GM23338 (cell line): ENCODE results near the gene HOXA3. TPM values are rescaled to one million over a fixed set of nuclear protein-coding genes. Genes with fewer than 3 reads are reported as not detected.

ENCODE experiments used
- ATAC-seq: fragments of 200-7000 bp; cut with Tn5 transposase; 3 replicates; pipeline ENCODE4 v1.9.1; 2020
- DNase-seq: peaks from one replicate; pipeline ENCODE4 v3.0.0-alpha.2; 2015; ENCODE audit warnings: low spot score
- H2AFZ ChIP-seq: fragments of 200-600 bp; sonication (generic); 2 replicates; pipeline ENCODE4 v1.8.0; 2016; ENCODE audit warnings: antibody characterized with exemption, mild to moderate bottlenecking, moderate library complexity
- H3F3A ChIP-seq: fragments of 200-600 bp; sonication (generic); replicated peaks from 2 replicates; pipeline ENCODE4 v1.8.0; 2017; ENCODE audit warnings: antibody characterized with exemption, mixed run types, low read depth
- H3K27ac ChIP-seq: fragments of 200-600 bp; sonication (generic); 2 replicates; pipeline ENCODE4 v1.6.1; 2016; ENCODE audit warnings: low read depth
- H3K27me3 ChIP-seq: fragments of 200-600 bp; sonication (generic); 2 replicates; pipeline ENCODE4 v1.8.0; 2016; ENCODE audit warnings: mild to moderate bottlenecking, mixed run types, moderate library complexity; ENCODE audit not compliant: insufficient read depth
- H3K36me3 ChIP-seq: fragments of 200-600 bp; sonication (generic); 2 replicates; pipeline ENCODE4 v1.8.0; 2016; ENCODE audit warnings: mild to moderate bottlenecking; ENCODE audit not compliant: insufficient read depth
- H3K4me1 ChIP-seq: fragments of 200-600 bp; sonication (generic); 2 replicates; pipeline ENCODE4 v1.8.0; 2016; ENCODE audit warnings: mild to moderate bottlenecking, moderate library complexity; ENCODE audit not compliant: insufficient read depth
- H3K4me2 ChIP-seq: fragments of 200-600 bp; sonication (generic); 2 replicates; pipeline ENCODE4 v1.7.1; 2017; ENCODE audit warnings: mixed run types
- H3K4me3 ChIP-seq: fragments of 200-600 bp; sonication (generic); 2 replicates; pipeline ENCODE4 v1.6.1; 2016; ENCODE audit warnings: mixed run types
- H3K79me2 ChIP-seq: fragments of 200-600 bp; sonication (generic); replicated peaks from 2 replicates; pipeline ENCODE4 v1.8.0; 2017; ENCODE audit warnings: mild to moderate bottlenecking; ENCODE audit not compliant: insufficient read depth
- H3K9me2 ChIP-seq: fragments of 200-600 bp; sonication (generic); 2 replicates; pipeline ENCODE4 v1.8.0; 2017; ENCODE audit not compliant: insufficient read depth
- H4K20me1 ChIP-seq: fragments of 200-600 bp; sonication (generic); replicated peaks from 2 replicates; pipeline ENCODE4 v1.8.0; 2017; ENCODE audit warnings: mild to moderate bottlenecking; ENCODE audit not compliant: insufficient read depth
- H3K27ac Mint-ChIP-seq: 2 replicates; pipeline ENCODE4 v1.8.0; 2020; ENCODE audit warnings: inconsistent platforms, mild to moderate bottlenecking, moderate library complexity, mixed read lengths
- H3K27me3 Mint-ChIP-seq: 3 replicates; pipeline ENCODE4 v1.8.0; 2022; ENCODE audit warnings: low read depth, mild to moderate bottlenecking, moderate library complexity, mixed read lengths, inconsistent platforms; ENCODE audit not compliant: insufficient read depth, poor library complexity
- H3K36me3 Mint-ChIP-seq: 3 replicates; pipeline ENCODE4 v1.8.0; 2021; ENCODE audit warnings: low read depth, mild to moderate bottlenecking, inconsistent platforms, moderate library complexity, mixed read lengths
- H3K4me1 Mint-ChIP-seq: 3 replicates; pipeline ENCODE4 v1.8.0; 2020; ENCODE audit warnings: mild to moderate bottlenecking, inconsistent platforms, mixed read lengths
- H3K4me3 Mint-ChIP-seq: 3 replicates; pipeline ENCODE4 v1.8.0; 2021; ENCODE audit warnings: moderate library complexity, mild to moderate bottlenecking, inconsistent platforms, mixed read lengths
- H3K9me3 Mint-ChIP-seq: 3 replicates; pipeline ENCODE4 v1.8.0; 2020; ENCODE audit warnings: moderate library complexity, mild to moderate bottlenecking, inconsistent platforms, mixed read lengths
- EZH2 ChIP-seq: fragments of 200-600 bp; sonication (generic); IDR thresholded peaks from one replicate; pipeline ENCODE4 v1.8.0; 2017; ENCODE audit warnings: antibody characterized with exemption, mild to moderate bottlenecking, low read depth; ENCODE audit not compliant: unreplicated experiment
- EZH2phosphoT487 ChIP-seq: fragments of 200-600 bp; sonication (generic); IDR thresholded peaks from one replicate; pipeline ENCODE4 v1.8.1; 2018; ENCODE audit warnings: antibody characterized with exemption; ENCODE audit not compliant: unreplicated experiment
- ZNF114 ChIP-seq: fragments of 250-450 bp; sonication (Bioruptor Pico); IDR thresholded peaks from 2 replicates; pipeline ENCODE4 v1.5.0; 2020; ENCODE audit warnings: mild to moderate bottlenecking, moderate library complexity
- polyA plus RNA-seq: library from polyadenylated mRNA; unstranded; fragments of >200 nt; fragmentation: Nextera tagmentation; extraction: Ambion mirVana; gene quantifications from 2 replicates; pipeline ENCODE4 v1.2.1, GENCODE V29; 2016
- total RNA-seq: library from RNA; depleted of rRNA; stranded (reverse); fragments of >200 nt; shearing (Covaris generic); gene quantifications from 2 replicates; pipeline ENCODE4 v1.2.3, GENCODE V29; 2014
- TF ChIP-seq, protein P1 (sequence below): fragments of 250-450 bp; sonication (Bioruptor Pico); IDR thresholded peaks from 2 replicates; pipeline ENCODE4 v1.5.0; 2020; ENCODE audit warnings: mild to moderate bottlenecking, moderate library complexity

HOXA3 gene
- total and polyA plus RNA-seq, 2 experiments from 2014 or later, result not detected

DNA sequence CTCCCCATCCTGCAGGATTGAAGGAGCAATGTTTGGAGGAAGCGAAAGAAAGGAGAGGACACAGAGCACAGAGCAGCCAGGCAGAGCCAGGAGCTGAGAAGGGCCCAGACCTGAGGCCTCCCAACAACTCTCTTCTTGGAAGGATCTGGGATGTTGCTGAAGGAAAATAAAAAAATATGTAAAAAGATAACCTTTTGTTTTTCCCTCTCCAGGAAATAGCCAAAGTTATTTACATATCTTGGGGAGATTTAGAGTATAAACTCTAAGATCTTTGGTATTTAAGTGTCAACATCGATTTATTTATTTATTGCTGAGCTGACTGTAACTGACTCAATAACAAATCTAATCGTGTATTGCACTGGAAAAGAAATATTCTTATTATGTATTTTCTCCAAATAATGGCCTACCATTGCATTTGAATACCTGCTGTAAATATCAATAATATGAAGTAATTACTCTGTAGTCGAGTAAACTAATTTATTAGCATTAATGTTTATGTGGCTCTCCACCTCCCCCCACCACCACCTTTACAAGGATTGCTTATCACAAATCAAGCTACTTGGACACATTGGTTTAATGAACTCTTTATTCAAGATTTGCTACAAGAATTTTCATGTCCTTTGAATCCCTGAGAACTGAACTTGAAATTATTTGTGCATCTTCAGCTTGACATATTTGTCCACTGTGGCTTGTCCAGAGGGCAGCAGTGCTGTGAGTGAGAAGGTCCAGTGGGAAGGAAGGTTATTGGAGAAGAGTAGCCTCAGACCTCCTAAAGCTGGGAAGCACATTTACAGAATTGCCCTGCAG, 34.5 kb upstream of the HOXA3 start (continued):
- TF ChIP-seq, protein P1, sequence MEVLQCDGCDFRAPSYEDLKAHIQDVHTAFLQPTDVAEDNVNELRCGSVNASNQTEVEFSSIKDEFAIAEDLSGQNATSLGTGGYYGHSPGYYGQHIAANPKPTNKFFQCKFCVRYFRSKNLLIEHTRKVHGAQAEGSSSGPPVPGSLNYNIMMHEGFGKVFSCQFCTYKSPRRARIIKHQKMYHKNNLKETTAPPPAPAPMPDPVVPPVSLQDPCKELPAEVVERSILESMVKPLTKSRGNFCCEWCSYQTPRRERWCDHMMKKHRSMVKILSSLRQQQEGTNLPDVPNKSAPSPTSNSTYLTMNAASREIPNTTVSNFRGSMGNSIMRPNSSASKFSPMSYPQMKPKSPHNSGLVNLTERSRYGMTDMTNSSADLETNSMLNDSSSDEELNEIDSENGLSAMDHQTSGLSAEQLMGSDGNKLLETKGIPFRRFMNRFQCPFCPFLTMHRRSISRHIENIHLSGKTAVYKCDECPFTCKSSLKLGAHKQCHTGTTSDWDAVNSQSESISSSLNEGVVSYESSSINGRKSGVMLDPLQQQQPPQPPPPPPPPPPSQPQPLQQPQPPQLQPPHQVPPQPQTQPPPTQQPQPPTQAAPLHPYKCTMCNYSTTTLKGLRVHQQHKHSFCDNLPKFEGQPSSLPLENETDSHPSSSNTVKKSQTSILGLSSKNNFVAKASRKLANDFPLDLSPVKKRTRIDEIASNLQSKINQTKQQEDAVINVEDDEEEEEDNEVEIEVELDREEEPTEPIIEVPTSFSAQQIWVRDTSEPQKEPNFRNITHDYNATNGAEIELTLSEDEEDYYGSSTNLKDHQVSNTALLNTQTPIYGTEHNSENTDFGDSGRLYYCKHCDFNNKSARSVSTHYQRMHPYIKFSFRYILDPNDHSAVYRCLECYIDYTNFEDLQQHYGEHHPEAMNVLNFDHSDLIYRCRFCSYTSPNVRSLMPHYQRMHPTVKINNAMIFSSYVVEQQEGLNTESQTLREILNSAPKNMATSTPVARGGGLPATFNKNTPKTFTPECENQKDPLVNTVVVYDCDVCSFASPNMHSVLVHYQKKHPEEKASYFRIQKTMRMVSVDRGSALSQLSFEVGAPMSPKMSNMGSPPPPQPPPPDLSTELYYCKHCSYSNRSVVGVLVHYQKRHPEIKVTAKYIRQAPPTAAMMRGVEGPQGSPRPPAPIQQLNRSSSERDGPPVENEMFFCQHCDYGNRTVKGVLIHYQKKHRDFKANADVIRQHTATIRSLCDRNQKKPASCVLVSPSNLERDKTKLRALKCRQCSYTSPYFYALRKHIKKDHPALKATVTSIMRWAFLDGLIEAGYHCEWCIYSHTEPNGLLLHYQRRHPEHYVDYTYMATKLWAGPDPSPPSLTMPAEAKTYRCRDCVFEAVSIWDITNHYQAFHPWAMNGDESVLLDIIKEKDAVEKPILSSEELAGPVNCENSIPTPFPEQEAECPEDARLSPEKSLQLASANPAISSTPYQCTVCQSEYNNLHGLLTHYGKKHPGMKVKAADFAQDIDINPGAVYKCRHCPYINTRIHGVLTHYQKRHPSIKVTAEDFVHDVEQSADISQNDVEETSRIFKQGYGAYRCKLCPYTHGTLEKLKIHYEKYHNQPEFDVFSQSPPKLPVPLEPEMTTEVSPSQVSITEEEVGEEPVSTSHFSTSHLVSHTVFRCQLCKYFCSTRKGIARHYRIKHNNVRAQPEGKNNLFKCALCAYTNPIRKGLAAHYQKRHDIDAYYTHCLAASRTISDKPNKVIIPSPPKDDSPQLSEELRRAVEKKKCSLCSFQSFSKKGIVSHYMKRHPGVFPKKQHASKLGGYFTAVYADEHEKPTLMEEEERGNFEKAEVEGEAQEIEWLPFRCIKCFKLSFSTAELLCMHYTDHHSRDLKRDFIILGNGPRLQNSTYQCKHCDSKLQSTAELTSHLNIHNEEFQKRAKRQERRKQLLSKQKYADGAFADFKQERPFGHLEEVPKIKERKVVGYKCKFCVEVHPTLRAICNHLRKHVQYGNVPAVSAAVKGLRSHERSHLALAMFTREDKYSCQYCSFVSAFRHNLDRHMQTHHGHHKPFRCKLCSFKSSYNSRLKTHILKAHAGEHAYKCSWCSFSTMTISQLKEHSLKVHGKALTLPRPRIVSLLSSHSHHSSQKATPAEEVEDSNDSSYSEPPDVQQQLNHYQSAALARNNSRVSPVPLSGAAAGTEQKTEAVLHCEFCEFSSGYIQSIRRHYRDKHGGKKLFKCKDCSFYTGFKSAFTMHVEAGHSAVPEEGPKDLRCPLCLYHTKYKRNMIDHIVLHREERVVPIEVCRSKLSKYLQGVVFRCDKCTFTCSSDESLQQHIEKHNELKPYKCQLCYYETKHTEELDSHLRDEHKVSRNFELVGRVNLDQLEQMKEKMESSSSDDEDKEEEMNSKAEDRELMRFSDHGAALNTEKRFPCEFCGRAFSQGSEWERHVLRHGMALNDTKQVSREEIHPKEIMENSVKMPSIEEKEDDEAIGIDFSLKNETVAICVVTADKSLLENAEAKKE (CRISPR knock-in tag), result no peak

DNA sequence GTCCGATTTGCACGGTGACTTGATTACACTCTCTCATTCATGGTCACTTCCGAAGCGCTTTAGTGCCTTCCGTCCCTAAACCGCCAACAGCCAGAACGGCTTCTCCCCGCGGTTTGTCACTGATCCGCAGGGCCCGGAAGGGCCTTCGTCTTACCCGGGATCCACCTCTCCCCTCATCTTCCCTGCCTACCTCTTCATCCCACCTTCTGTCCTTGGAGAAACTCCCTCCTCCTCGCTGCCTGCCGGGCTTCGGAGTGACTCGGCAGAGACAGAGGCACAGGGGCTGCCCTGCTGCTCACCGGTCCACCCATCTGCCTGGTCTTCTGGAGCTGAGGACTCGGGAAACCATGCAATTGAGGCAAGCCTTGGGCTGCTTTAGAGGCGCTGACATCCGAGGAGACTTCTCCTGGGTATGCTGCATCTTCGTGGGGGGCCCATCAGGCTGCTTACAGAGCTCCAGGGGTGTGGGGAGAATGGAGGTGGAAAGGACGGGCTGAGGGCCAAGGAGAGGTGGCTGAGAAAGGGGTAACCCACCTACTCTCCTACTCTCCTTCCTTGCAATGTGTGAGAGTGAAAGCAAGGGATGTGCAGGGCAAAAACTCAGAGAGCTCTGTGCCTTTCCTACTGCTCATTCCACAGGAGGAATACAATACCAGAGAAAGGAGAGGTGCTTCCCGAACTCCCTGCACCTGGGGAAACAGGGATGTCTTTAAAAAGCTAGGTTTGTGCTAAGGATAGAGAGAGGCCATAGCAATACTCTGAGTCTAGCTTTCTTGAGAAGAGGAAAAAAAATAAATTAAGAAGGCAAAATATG, 33.7 kb upstream of the HOXA3 start:
- Mint-ChIP-seq H3K27ac (no peak overlapping the region), H3K4me3 (no peak overlapping the region; the same call in 2 of the 3 replicates), H3K4me1 (peaks cover 38% of the 10 kb centered on the region), H3K9me3 (peaks cover 4% of the 10 kb centered on the region; the same call in 2 of the 3 replicates), H3K27me3 (peaks cover 100% of the 10 kb centered on the region), H3K36me3 (no peaks in the 10 kb centered on the region)
- no peak for DNase-seq
- no peak for ATAC-seq
- Histone ChIP-seq H3K27me3 (peaks cover 100% of the 10 kb centered on the region), H3K36me3 (no peaks in the 10 kb centered on the region), H4K20me1 (peaks cover 57% of the 10 kb centered on the region), H2AFZ (no peak overlapping the region), H3K79me2 (no peaks in the 10 kb centered on the region), H3K4me3 (peak overlapping the region; percentile 44), H3K9me2 (no peaks in the 10 kb centered on the region), H3K27ac (no peak overlapping the region), H3F3A (peaks cover 66% of the 10 kb centered on the region), H3K4me1 (peaks cover 68% of the 10 kb centered on the region), H3K4me2 (peak overlapping the region; percentile 72)
- TF ChIP-seq EZH2 (peak; percentile 89), ZNF114 (CRISPR knock-in tag) (no peak), EZH2phosphoT487 (peak; percentile 66)
